Measurements from ENCODE around the gene PLPPR3. TPM values are rescaled to one million over a fixed set of nuclear protein-coding genes. Genes with fewer than 3 reads are reported as not detected.
"Not testable (repeated sequence)": the region's sequence is repeated elsewhere in the genome, so short reads cannot be mapped to it uniquely, and the experiment has no call there.

PLPPR3 gene
- total and polyA plus RNA-seq, 9 donors, result 0.13 to 0.90 (median 0.53) TPM

- Histone ChIP-seq H3K9me3 (replicated peaks; ENCODE audit: control insufficient read depth, low read depth, low read length) (no peaks in the 10 kb centered on the region), H3K27me3 (ENCODE audit: control insufficient read depth, insufficient read depth, low read length) (peaks cover 73% of the 10 kb centered on the region), H3K4me3 (ENCODE audit: low read length) (no peak overlapping the region), H3K27ac (ENCODE audit: low read length) (no peak overlapping the region), H3K4me1 (ENCODE audit: control insufficient read depth, insufficient read depth, low read length) (peaks cover 25% of the 10 kb centered on the region), H3K36me3 (ENCODE audit: control insufficient read depth, insufficient read depth, low read length) (no peaks in the 10 kb centered on the region)
- peak; percentile 5 for DNase-seq
- 13% methylated on average over 39 of the region's 70 CpGs for WGBS (ENCODE audit: insufficient coverage)
These were observed 22.2 kb upstream of the PLPPR3 start for GRCh38 chr19:843836-844545.

- Histone ChIP-seq H3K9me3 (replicated peaks; ENCODE audit: control insufficient read depth, low read depth, low read length) (no peaks in the 10 kb centered on the region), H3K4me1 (ENCODE audit: control insufficient read depth, insufficient read depth, low read length) (peaks cover 25% of the 10 kb centered on the region), H3K36me3 (ENCODE audit: control insufficient read depth, insufficient read depth, low read length) (no peaks in the 10 kb centered on the region), H3K27ac (ENCODE audit: low read length) (no peak overlapping the region), H3K4me3 (ENCODE audit: low read length) (no peak overlapping the region), H3K27me3 (ENCODE audit: control insufficient read depth, insufficient read depth, low read length) (peaks cover 70% of the 10 kb centered on the region)
- 3% methylated on average over 46 of the region's 46 CpGs for WGBS (ENCODE audit: insufficient coverage)
- DNase-seq, result peak; percentile 10
These were observed 21.6 kb upstream of the PLPPR3 start for GRCh38 chr19:843180-843835.

- not testable (repeated sequence) for H3K27ac ChIP-seq (ENCODE audit: low read length); DNase-seq; H3K36me3 ChIP-seq (ENCODE audit: control insufficient read depth, insufficient read depth, low read length); H3K4me3 ChIP-seq (ENCODE audit: low read length); H3K9me3 ChIP-seq (replicated peaks; ENCODE audit: control insufficient read depth, low read depth, low read length)
- peaks cover 19% of the 10 kb centered on the region for H3K4me1 ChIP-seq (ENCODE audit: control insufficient read depth, insufficient read depth, low read length)
- 62% methylated on average over 1 of the region's 7 CpGs for WGBS (ENCODE audit: insufficient coverage)
- H3K27me3 ChIP-seq (ENCODE audit: control insufficient read depth, insufficient read depth, low read length), result peaks cover 67% of the 10 kb centered on the region
These were observed 21.0 kb upstream of the PLPPR3 start for GRCh38 chr19:842802-843179.

GRCh38 chr19:840519-841206 lies 18.9 kb upstream of the PLPPR3 start, which contains the start of gene PRTN3:
Gene PRTN3, plus strand, starts transcription at chr19:840999. Its CDS starts 10 bp downstream, at chr19:841009.
- WGBS (ENCODE audit: insufficient coverage), result 54% methylated on average over 19 of the region's 24 CpGs
- no peaks in the 10 kb centered on the region for H3K9me3 ChIP-seq (replicated peaks; ENCODE audit: control insufficient read depth, low read depth, low read length)
- DNase-seq, result no peak
- peaks cover 61% of the 10 kb centered on the region for H3K27me3 ChIP-seq (ENCODE audit: control insufficient read depth, insufficient read depth, low read length)
- peaks cover 15% of the 10 kb centered on the region for H3K4me1 ChIP-seq (ENCODE audit: control insufficient read depth, insufficient read depth, low read length)
- no peaks in the 10 kb centered on the region for H3K36me3 ChIP-seq (ENCODE audit: control insufficient read depth, insufficient read depth, low read length)
- H3K27ac ChIP-seq (ENCODE audit: low read length), result no peak within 1 kb of the TSS
- H3K4me3 ChIP-seq (ENCODE audit: low read length), result no peak within 1 kb of the TSS

GRCh38 chr19:835210-835810 lies 13.6 kb upstream of the PLPPR3 start:
- WGBS (ENCODE audit: insufficient coverage), result 54% methylated on average over 29 of the region's 36 CpGs
- Histone ChIP-seq H3K4me1 (ENCODE audit: control insufficient read depth, insufficient read depth, low read length) (peaks cover 8% of the 10 kb centered on the region), H3K4me3 (ENCODE audit: low read length) (no peak overlapping the region), H3K36me3 (ENCODE audit: control insufficient read depth, insufficient read depth, low read length) (no peaks in the 10 kb centered on the region), H3K27ac (ENCODE audit: low read length) (no peak overlapping the region), H3K27me3 (ENCODE audit: control insufficient read depth, insufficient read depth, low read length) (peaks cover 57% of the 10 kb centered on the region), H3K9me3 (replicated peaks; ENCODE audit: control insufficient read depth, low read depth, low read length) (no peaks in the 10 kb centered on the region)
- peak; percentile 24 for DNase-seq

GRCh38 chr19:834216-834615 lies 12.5 kb upstream of the PLPPR3 start:
- H3K27ac ChIP-seq (ENCODE audit: low read length), result no peak overlapping the region
- H3K36me3 ChIP-seq (ENCODE audit: control insufficient read depth, insufficient read depth, low read length), result no peaks in the 10 kb centered on the region
- peaks cover 58% of the 10 kb centered on the region for H3K27me3 ChIP-seq (ENCODE audit: control insufficient read depth, insufficient read depth, low read length)
- DNase-seq, result no peak
- WGBS (ENCODE audit: insufficient coverage), result 58% methylated on average over 19 of the region's 24 CpGs
- peaks cover 3% of the 10 kb centered on the region for H3K4me1 ChIP-seq (ENCODE audit: control insufficient read depth, insufficient read depth, low read length)
- H3K4me3 ChIP-seq (ENCODE audit: low read length), result no peak overlapping the region
- H3K9me3 ChIP-seq (replicated peaks; ENCODE audit: control insufficient read depth, low read depth, low read length), result no peaks in the 10 kb centered on the region

- Histone ChIP-seq H3K27me3 (ENCODE audit: control insufficient read depth, insufficient read depth, low read length) (peaks cover 46% of the 10 kb centered on the region), H3K4me3 (ENCODE audit: low read length) (no peak overlapping the region), H3K4me1 (ENCODE audit: control insufficient read depth, insufficient read depth, low read length) (no peaks in the 10 kb centered on the region), H3K27ac (ENCODE audit: low read length) (no peak overlapping the region), H3K36me3 (ENCODE audit: control insufficient read depth, insufficient read depth, low read length) (no peaks in the 10 kb centered on the region), H3K9me3 (replicated peaks; ENCODE audit: control insufficient read depth, low read depth, low read length) (no peaks in the 10 kb centered on the region)
- 46% methylated on average over 22 of the region's 38 CpGs for WGBS (ENCODE audit: insufficient coverage)
- no peak for DNase-seq
These were observed 9.9 kb upstream of the PLPPR3 start for GRCh38 chr19:831407-832369.

- no peaks in the 10 kb centered on the region for H3K9me3 ChIP-seq (replicated peaks; ENCODE audit: control insufficient read depth, low read depth, low read length)
- WGBS (ENCODE audit: insufficient coverage), result 72% methylated on average over 14 of the region's 18 CpGs
- peaks cover 34% of the 10 kb centered on the region for H3K27me3 ChIP-seq (ENCODE audit: control insufficient read depth, insufficient read depth, low read length)
- no peak for DNase-seq
- no peak overlapping the region for H3K4me3 ChIP-seq (ENCODE audit: low read length)
- H3K36me3 ChIP-seq (ENCODE audit: control insufficient read depth, insufficient read depth, low read length), result no peaks in the 10 kb centered on the region
- no peak overlapping the region for H3K27ac ChIP-seq (ENCODE audit: low read length)
- no peaks in the 10 kb centered on the region for H3K4me1 ChIP-seq (ENCODE audit: control insufficient read depth, insufficient read depth, low read length)
These were observed 7.5 kb upstream of the PLPPR3 start for GRCh38 chr19:829129-829758.

- no peak for DNase-seq
- Histone ChIP-seq H3K27me3 (ENCODE audit: control insufficient read depth, insufficient read depth, low read length) (peaks cover 41% of the 10 kb centered on the region), H3K4me1 (ENCODE audit: control insufficient read depth, insufficient read depth, low read length) (no peaks in the 10 kb centered on the region), H3K27ac (ENCODE audit: low read length) (no peak within 1 kb of the TSS), H3K9me3 (replicated peaks; ENCODE audit: control insufficient read depth, low read depth, low read length) (no peaks in the 10 kb centered on the region), H3K4me3 (ENCODE audit: low read length) (no peak within 1 kb of the TSS), H3K36me3 (ENCODE audit: control insufficient read depth, insufficient read depth, low read length) (no peaks in the 10 kb centered on the region)
- WGBS (ENCODE audit: insufficient coverage), result 62% methylated on average over 24 of the region's 33 CpGs
These were observed 6.1 kb upstream of the PLPPR3 start, which contains the start of gene AZU1 for GRCh38 chr19:827710-828321. Gene AZU1, plus strand, starts transcription at chr19:827837. Its CDS starts 10 bp downstream, at chr19:827847.
